GM19193 (cell line): ENCODE results near the gene VSX1.

ENCODE experiments used
- POLR2A ChIP-seq: IDR thresholded peaks from 4 replicates; pipeline ENCODE4 v1.6.1; 2011; ENCODE audit not compliant: insufficient read depth, insufficient read length; ENCODE audit errors: extremely low read depth

The VSX1 gene

DNA sequence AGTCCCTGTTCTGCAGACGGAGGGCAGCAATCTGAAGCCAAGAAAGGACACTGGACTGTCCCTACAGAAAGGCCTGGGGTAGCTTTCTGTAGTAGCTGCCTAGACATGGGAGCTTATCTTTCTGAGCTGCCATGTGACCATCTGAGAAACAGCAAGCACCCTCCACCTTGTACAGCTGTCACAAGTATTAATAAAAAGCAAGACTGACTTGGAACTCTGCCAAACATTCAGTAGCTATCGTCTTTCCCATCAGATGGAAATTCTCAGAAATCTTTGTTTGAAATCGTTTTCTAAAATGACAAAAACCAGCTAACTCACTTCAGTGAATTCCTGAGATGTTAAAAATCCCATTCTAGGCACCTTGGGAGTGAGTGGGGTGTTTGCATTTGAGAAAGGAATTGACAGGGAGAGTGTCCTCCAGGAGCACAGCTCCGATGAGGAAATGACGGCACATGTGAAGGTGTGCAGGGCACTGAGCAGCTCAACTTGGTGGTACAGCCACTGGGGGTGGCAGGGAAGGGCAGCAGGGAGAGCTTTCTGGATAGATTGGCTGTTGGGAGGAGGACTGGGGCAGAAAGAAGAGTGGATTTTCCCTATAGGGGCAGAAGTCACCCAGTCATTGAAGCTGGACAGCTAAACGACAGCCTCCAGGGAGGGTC is 48.5 kb downstream of the VSX1 start:
- no peak for TF ChIP-seq POLR2A

DNA sequence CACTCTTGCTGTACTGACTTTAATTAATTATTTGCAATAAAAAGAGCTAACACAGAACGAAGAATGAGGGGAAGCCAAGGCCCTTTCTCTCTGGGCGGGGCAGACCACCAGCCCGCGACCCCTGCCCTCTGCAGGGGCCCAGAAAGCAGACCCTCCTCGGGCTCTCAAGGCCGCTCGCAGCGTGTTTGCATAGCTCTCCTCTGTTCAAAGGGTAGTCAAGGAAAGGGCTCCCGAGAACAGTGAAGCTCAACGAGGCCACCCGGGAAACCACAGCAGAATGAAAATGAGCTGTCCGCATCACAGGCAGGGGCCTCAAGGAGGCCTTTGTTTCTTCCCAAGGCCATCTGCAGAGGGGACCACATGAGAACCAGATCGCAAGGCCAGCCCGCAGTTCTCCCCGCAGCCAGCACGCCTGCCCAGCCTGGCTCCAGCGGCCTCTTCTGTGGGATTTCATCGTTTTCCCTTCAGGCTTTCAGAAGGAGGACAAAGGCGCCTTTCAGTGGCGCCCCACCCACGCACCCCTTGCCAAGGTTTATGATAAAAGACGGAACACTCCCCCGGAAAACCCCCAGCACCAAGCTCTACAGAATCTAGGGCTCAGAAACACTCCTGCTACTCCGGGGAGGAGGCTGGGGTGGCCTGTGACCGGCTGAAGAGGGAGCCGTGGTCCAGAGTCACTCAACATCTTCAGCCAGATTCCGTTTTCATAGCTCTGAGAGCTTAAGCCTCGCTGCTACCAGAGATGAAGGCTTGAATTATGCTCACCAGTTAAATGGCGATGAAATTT is 49.3 kb downstream of the VSX1 start:
- TF ChIP-seq POLR2A, result no peak

- no peak for TF ChIP-seq POLR2A
Observed at GRCh38 chr20:25032065-25032477, 49.9 kb downstream of the VSX1 start.

GRCh38 chr20:25031241-25031640 is 50.7 kb downstream of the VSX1 start:
- TF ChIP-seq POLR2A, result no peak

DNA sequence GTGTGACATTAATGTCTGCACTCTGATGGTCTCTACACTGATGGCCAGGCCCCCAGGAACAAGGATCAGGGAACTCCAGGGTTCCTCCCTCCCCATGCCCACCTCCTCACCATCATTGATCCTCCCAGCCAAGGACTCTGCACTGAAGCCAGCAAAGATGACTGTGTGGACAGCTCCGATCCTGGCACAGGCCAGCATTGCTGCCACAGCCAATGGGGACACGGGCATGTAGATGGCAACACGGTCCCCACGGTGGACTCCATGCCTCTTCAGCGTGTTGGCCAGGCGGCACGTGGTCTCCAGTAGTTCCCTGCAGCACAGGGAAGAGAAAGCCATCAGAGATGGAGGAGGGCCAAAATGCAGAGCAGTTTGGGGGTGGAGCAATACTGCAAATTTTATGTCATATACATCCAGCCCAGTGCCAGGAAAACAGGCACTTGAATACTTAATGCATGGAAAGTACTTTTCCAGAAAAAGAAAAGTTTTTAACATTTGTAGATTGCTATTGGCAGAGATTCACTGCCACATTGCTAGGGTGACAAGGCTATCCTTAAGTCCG is 51.2 kb downstream of the VSX1 start:
- TF ChIP-seq POLR2A, result no peak

DNA sequence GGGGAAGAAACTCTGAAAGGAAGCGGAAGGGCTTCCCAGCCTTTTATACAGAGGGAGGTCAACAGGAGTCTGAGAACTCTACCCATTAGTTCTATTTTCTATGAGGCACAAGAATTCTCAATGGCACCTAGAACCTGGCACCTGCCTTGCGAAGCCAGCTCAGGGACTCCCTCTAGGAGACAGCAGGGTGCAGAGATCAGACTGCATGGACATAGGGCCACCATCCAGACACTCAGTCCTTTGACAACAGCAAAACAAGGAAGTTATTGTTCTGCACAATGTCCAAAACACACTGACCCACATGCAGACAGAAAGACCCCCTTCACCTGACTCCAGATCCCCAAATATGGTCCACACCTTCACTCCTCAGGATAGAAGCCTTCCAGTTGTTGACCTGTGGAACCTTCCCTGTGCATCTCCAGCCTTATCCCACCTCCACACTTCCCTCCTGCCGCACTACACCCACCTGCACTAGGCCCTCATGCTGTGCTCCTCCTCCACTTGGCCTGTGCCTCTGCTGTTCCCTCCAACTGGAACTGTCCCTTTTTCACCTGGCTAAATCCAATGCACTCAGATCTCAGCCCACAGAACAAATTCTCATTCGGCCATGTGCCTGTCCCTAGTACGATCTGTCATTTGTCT is 51.8 kb downstream of the VSX1 start:
- no peak for TF ChIP-seq POLR2A

DNA sequence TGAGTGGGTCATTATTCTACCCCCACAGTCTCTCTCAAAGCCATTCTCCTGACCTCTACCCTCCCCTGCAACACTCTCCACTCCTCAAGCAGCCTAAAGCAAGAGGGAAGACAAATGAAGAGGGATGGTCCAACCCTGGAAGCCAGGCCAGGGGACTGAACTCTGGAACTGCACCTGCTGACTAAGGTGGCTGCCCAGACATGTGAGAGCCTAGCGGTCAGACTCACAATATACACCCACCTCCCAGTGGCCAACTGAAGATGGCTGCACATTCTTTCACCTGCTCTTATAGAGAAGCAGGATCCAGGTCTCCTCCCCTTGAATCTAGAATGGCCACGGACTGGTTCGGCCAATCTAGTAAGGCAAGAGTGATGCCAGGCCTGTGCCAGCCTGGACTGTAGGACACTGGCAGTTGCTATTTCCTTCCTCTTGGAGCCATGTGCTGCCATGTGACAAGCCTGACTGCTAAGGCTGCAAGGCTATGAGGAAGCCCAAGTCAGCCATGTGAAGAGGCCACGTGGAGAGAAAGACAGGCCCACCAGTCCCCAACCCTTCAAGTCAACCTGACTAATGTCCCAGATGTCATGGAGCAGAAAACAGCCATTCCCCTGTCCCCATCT is 55.8 kb downstream of the VSX1 start:
- no peak for TF ChIP-seq POLR2A
